GM12878 (cell line): Measurements from ENCODE around the gene EXD3. TPM values are rescaled to one million over a fixed set of nuclear protein-coding genes. Genes with fewer than 3 reads are reported as not detected.

Source experiments
- ATAC-seq: fragments of 200-7000 bp; cut with Tn5 transposase; 3 replicates; pipeline ENCODE4 v1.9.1; 2020; ENCODE audit warnings: mild to moderate bottlenecking, moderate library complexity
- BruUV-seq: library from RNA; stranded (reverse); fragments of 400-500 nt; replicated peaks from 2 replicates; lab custom pipeline; 2021; lab: Mats Ljungman, UMichigan
- CTCF ChIA-PET: fragments of 300-600 bp; sonication (Branson Sonifier 250); formaldehyde crosslinking; extraction: SDS; loops from one replicate; lab custom pipeline; 2021; ENCODE audit warnings: inconsistent platforms; lab: Yijun Ruan, JAX
- POLR2A ChIA-PET: fragments of 350-600 bp; formaldehyde crosslinking; extraction: SDS; loops from one replicate; lab custom pipeline; 2021; ENCODE audit warnings: inconsistent platforms; lab: Charles Lee
- RAD21 ChIA-PET: fragments of 300-600 bp; sonication (Branson Sonifier 250); formaldehyde crosslinking; loops from one replicate; lab custom pipeline; 2023; ENCODE audit warnings: antibody characterized with exemption; ENCODE audit not compliant: unreplicated experiment; lab: Charles Lee
- SMC1A ChIA-PET: fragments of 300-600 bp; sonication (Branson Sonifier 250); formaldehyde crosslinking; loops from one replicate; lab custom pipeline; 2023; ENCODE audit not compliant: unreplicated experiment, uncharacterized antibody; lab: Charles Lee
- DNase-seq: peaks from one replicate; pipeline ENCODE4 v3.0.0-alpha.2; 2011; ENCODE audit warnings: low read depth, low spot score
- FAIRE-seq: peaks from 3 replicates; lab custom pipeline; 2011; peaks lifted over from hg19 to GRCh38; lab: Jason Lieb, UNC
- H2AFZ ChIP-seq: 2 replicates; pipeline ENCODE4 v1.6.0; 2011; ENCODE audit warnings: low read depth, low read length, control low read depth; ENCODE audit not compliant: control insufficient read depth
- H3K27ac ChIP-seq: 2 replicates; pipeline ENCODE4 v1.5.1; 2011; ENCODE audit warnings: control low read depth; ENCODE audit not compliant: control insufficient read depth, insufficient read depth
- H3K27me3 ChIP-seq, 2 experiments: replicated peaks in 1 of 2; 2 replicates each; pipeline versions ENCODE4 v1.6.0 to v1.6.1; 2011; ENCODE audit warnings: low read length in 1 of 2; ENCODE audit not compliant: control insufficient read depth in 2 of 2, insufficient read depth in 2 of 2
- H3K36me3 ChIP-seq, 2 experiments: 2 replicates each; pipeline ENCODE4 v1.5.1; 2011; ENCODE audit warnings: low read length in 1 of 2; ENCODE audit not compliant: control insufficient read depth in 2 of 2, insufficient read depth in 2 of 2
- H3K4me1 ChIP-seq: 2 replicates; pipeline ENCODE4 v1.6.1; 2011; ENCODE audit warnings: mild to moderate bottlenecking, low read length, moderate library complexity, mixed read lengths; ENCODE audit not compliant: control insufficient read depth, insufficient read depth
- H3K4me2 ChIP-seq: 2 replicates; pipeline ENCODE4 v1.6.0; 2011; ENCODE audit warnings: control low read depth; ENCODE audit not compliant: control insufficient read depth, insufficient read depth
- H3K4me3 ChIP-seq: fragments of 200-600 bp; sonication (generic); 2 replicates; pipeline ENCODE4 v1.5.1; 2016
- H3K79me2 ChIP-seq: 2 replicates; pipeline ENCODE4 v1.6.0; 2011; ENCODE audit warnings: low read length; ENCODE audit not compliant: control insufficient read depth, insufficient read depth
- H3K9ac ChIP-seq: 2 replicates; pipeline ENCODE4 v1.8.0; 2011; ENCODE audit warnings: low read length, control low read depth, mixed read lengths; ENCODE audit not compliant: control insufficient read depth, insufficient read depth
- H3K9me3 ChIP-seq: replicated peaks from 3 replicates; pipeline ENCODE4 v1.5.1; 2011; ENCODE audit warnings: mild to moderate bottlenecking, low read length; ENCODE audit not compliant: control insufficient read depth, insufficient read depth
- H4K20me1 ChIP-seq: 2 replicates; pipeline ENCODE4 v1.6.0; 2011; ENCODE audit not compliant: control insufficient read depth, insufficient read depth
- ATF2 ChIP-seq: IDR thresholded peaks from 2 replicates; pipeline ENCODE4 v1.6.1; 2012; ENCODE audit warnings: low read length, inconsistent platforms
- CEBPB ChIP-seq, 2 experiments: fragments of 150-350 bp in 1 of 2; IDR thresholded peaks; 2 replicates each; pipeline ENCODE4 v1.6.1; 2012 to 2014; ENCODE audit warnings: low read depth in 2 of 2, low read length in 2 of 2, borderline replicate concordance in 1 of 2, inconsistent platforms in 1 of 2
- CHD4 ChIP-seq: fragments of 200-600 bp; sonication (generic); IDR thresholded peaks from 2 replicates; pipeline ENCODE4 v1.6.1; 2016; ENCODE audit warnings: mild to moderate bottlenecking
- EED ChIP-seq: sonication (generic); IDR thresholded peaks from 2 replicates; pipeline ENCODE4 v1.6.1; 2016; ENCODE audit warnings: antibody characterized with exemption, low read depth
- NFYB ChIP-seq: IDR thresholded peaks from 2 replicates; pipeline ENCODE4 v1.6.1; 2011; ENCODE audit warnings: low read depth, mild to moderate bottlenecking, low read length, improper control_type of control experiment, moderate library complexity; ENCODE audit not compliant: insufficient read depth
- NRF1 ChIP-seq: conservative IDR thresholded peaks from 2 replicates; pipeline ENCODE4 v1.6.1; 2011; ENCODE audit warnings: mild to moderate bottlenecking, low read depth, low read length, improper control_type of control experiment
- PAX8 ChIP-seq: fragments of 450-650 bp; IDR thresholded peaks from 2 replicates; pipeline ENCODE4 v1.6.1; 2017; ENCODE audit warnings: mild to moderate bottlenecking, moderate library complexity
- POLR2AphosphoS2 ChIP-seq: IDR thresholded peaks from 2 replicates; pipeline ENCODE4 v1.6.1; 2011; ENCODE audit warnings: low read depth, mild to moderate bottlenecking, low read length, improper control_type of control experiment, moderate library complexity
- RELA ChIP-seq: fragments of 450-650 bp; IDR thresholded peaks from 2 replicates; pipeline ENCODE4 v1.8.0; 2014; ENCODE audit warnings: borderline replicate concordance; ENCODE audit not compliant: partially characterized antibody
- SIX5 ChIP-seq: IDR thresholded peaks from 2 replicates; pipeline ENCODE4 v1.6.1; 2011; ENCODE audit warnings: mild to moderate bottlenecking, low read depth, low read length, moderate library complexity; ENCODE audit not compliant: severe bottlenecking
- SMAD1 ChIP-seq: fragments of 450-650 bp; IDR thresholded peaks from 2 replicates; pipeline ENCODE4 v1.6.1; 2018; ENCODE audit warnings: mild to moderate bottlenecking, low read depth; ENCODE audit not compliant: partially characterized antibody
- TAF1 ChIP-seq: IDR thresholded peaks from 2 replicates; pipeline ENCODE4 v1.6.1; 2011; ENCODE audit warnings: mild to moderate bottlenecking, low read depth, low read length, borderline replicate concordance
- ZBTB33 ChIP-seq: fragments of 450-650 bp; IDR thresholded peaks from 2 replicates; pipeline ENCODE4 v1.6.1; 2017; ENCODE audit warnings: mild to moderate bottlenecking
- WGBS: methylation state at CpG from one replicate; pipeline ENCODE4 v1.1.6; 2016; ENCODE audit warnings: low lambda C conversion rate; ENCODE audit not compliant: insufficient replicate concordance, insufficient coverage; ENCODE audit errors: missing lambda C conversion rate; 5-methylcytosine and 5-hydroxymethylcytosine counted together
- in situ Hi-C: fragments of 300-500 bp; cut with MboI; formaldehyde crosslinking; loops from 9 replicates; pipeline ENCODE4 v1.14.3; 2018; ENCODE audit warnings: mixed read lengths
- intact Hi-C: fragments of 100-400 bp; cut with micrococcal nuclease; formaldehyde crosslinking; loops from one replicate; pipeline ENCODE4 v1.14.2; 2022; ENCODE audit not compliant: unreplicated experiment
- polyA plus RNA-seq, 11 experiments: library from polyadenylated mRNA; depleted of rRNA in 4 of 11; unstranded in 6 of 11; stranded (reverse) in 5 of 11; fragments of >200 nt; fragmentation: Nextera tagmentation in 4 of 11; fragmentation: Illumina TruSeq in 1 of 11; extraction: Ambion mirVana in 4 of 11; extraction: Trizol in 1 of 11; gene quantifications; 1 replicate in 1 of 11; 2 replicates in 10 of 11; pipeline versions ENCODE4 v1.2.1 to v1.2.3, GENCODE V29; 2011 to 2016; ENCODE audit warnings: inconsistent platforms in 2 of 11, missing spikeins in 2 of 11, low read depth in 1 of 11
- total RNA-seq, 4 experiments: library from RNA; depleted of rRNA in 3 of 4; stranded (reverse); fragments of >200 nt in 3 of 4; fragmentation: Illumina TruSeq in 1 of 4; extraction: Trizol in 1 of 4; gene quantifications; 2 replicates each; pipeline versions ENCODE4 v1.2.1 to v1.2.3, GENCODE V29; 2013 to 2021

Gene EXD3
- total and polyA plus RNA-seq, 10 of the 15 experiments (the other 5 are each of a cell fraction or from before 2014, with no cell fraction given): 0.21 to 7.1 (median 3.6) TPM

GRCh38 chr9:137349471-137350033, 73.4 kb downstream of the EXD3 start:
- no peak overlapping the region for H3K4me3 ChIP-seq
- RAD21 ChIA-PET: no interaction called here
- WGBS: 79% methylated on average over 26 of the region's 27 CpGs
- TF ChIP-seq RELA: no peak
- TF ChIP-seq TAF1: no peak
- TF ChIP-seq, all 136 proteins: peak for 0
- no peak overlapping the region for H2AFZ ChIP-seq
- peaks cover 6% of the 10 kb centered on the region; the same call in 2 of the 3 replicates for H3K9me3 ChIP-seq
- H3K27me3 ChIP-seq: no peaks in the 10 kb centered on the region
- no peaks in the 10 kb centered on the region for H3K36me3 ChIP-seq
- in situ Hi-C loops: no loop called here
- no peaks in the 10 kb centered on the region for H3K79me2 ChIP-seq
- ATAC-seq (no peak), FAIRE-seq (no peak), DNase-seq (no peak)
- H3K9ac ChIP-seq: no peak overlapping the region
- no peak overlapping the region for H3K4me2 ChIP-seq
- H3K27ac ChIP-seq: no peak overlapping the region
- ChIA-PET CTCF (no interaction called here), SMC1A (no interaction called here), POLR2A (no interaction called here)
- H4K20me1 ChIP-seq: no peaks in the 10 kb centered on the region
- intact Hi-C loops: no loop called here
- BruUV-seq: no TSS peak
- no peaks in the 10 kb centered on the region for H3K4me1 ChIP-seq

GRCh38 chr9:137348769-137349470, 74.0 kb downstream of the EXD3 start:
- H2AFZ ChIP-seq: no peak overlapping the region
- ATAC-seq: no peak
- in situ Hi-C loops: no loop called here

More at GRCh38 chr9:137348769-137349470, 74.0 kb downstream of the EXD3 start:
- no peaks in the 10 kb centered on the region for H3K79me2 ChIP-seq
- peaks cover 6% of the 10 kb centered on the region; the same call in 2 of the 3 replicates for H3K9me3 ChIP-seq
- ChIA-PET RAD21 (no interaction called here), CTCF (no interaction called here), SMC1A (no interaction called here), POLR2A (no interaction called here)
- H4K20me1 ChIP-seq: no peaks in the 10 kb centered on the region
- H3K27ac ChIP-seq: no peak overlapping the region
- DNase-seq (no peak), FAIRE-seq (no peak)
- no peaks in the 10 kb centered on the region for H3K36me3 ChIP-seq
- WGBS: 83% methylated on average over 27 of the region's 31 CpGs
- no peak overlapping the region for H3K9ac ChIP-seq
- intact Hi-C loops: no loop called here
- H3K27me3 ChIP-seq: no peaks in the 10 kb centered on the region
- H3K4me3 ChIP-seq: no peak overlapping the region
- H3K4me2 ChIP-seq: no peak overlapping the region
- no TSS peak for BruUV-seq
- no peaks in the 10 kb centered on the region for H3K4me1 ChIP-seq
- no peak for TF ChIP-seq POLR2AphosphoS2
- no peak for TF ChIP-seq ATF2
- TF ChIP-seq CEBPB (IDR thresholded peaks at IDR 0.05; ENCODE audit: borderline replicate concordance in 1 of 2, low read depth in 2 of 2, low read length in 2 of 2): no peak
- no peak for TF ChIP-seq NRF1
- no peak for TF ChIP-seq SIX5
- no peak for TF ChIP-seq EED
- TF ChIP-seq SMAD1: no peak
- TF ChIP-seq CHD4: no peak
- no peak for TF ChIP-seq PAX8
- TF ChIP-seq ZBTB33: no peak
- no peak for TF ChIP-seq NFYB
